Left renal pelvis (tissue), 4 donors: ENCODE data around the gene CSMD2. TPM values are rescaled to one million over a fixed set of nuclear protein-coding genes. Genes with fewer than 3 reads are reported as not detected.

Experiments
- DNase-seq, 4 donors: peaks; one replicate each; pipeline ENCODE4 v3.0.0-alpha.2; 2013; ENCODE audit warnings: low read depth in 4 of 4, low spot score in 3 of 4
- polyA plus RNA-seq, 4 donors: library from polyadenylated mRNA; unstranded; fragments of 120-200 nt; gene quantifications; one replicate each; pipeline ENCODE4 v1.2.1, GENCODE V29; 2013; ENCODE audit not compliant: insufficient read length in 4 of 4

Gene CSMD2
- polyA plus RNA-seq, 4 donors, result 0.29 to 1.3 (median 0.72) TPM

DNA sequence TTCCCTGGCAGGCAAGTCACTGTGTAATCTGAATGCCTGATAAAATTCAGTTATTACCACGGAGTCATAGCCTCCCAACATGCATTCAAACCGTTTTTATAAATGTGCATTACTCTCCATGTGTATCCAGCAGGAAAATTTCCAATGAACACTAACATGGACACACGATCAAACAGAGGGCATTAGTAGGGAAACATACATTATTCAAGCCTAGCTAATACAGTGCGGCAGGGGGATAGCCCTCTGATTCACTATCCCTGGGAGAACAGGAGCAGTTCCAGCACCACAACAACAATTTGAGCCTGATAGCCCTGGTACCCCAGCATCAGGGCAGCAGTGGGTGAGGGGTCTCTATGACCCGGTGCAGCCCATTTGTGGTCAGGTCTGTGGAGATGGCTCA, 337.0 kb downstream of the CSMD2 start:
- no peak for DNase-seq

DNA sequence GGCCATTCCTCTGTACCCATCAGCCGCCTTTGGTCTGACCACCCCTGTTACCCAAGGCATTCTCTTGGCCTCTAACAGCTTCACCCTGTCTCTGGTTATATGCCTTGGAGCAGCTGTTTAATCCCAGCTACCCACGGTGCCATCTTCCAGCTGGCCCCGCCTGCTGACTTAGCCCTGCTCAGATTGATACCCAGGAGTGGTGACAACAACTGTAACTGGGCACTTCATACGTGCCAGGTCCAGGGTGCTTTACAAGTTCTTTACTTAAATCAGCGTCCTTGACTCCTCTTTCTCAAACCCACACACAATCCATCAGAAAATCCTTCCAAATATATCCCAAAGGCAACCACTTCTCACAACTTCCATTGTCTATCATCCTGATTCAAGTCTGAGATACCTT, 338.3 kb downstream of the CSMD2 start:
- no peak for DNase-seq

DNA sequence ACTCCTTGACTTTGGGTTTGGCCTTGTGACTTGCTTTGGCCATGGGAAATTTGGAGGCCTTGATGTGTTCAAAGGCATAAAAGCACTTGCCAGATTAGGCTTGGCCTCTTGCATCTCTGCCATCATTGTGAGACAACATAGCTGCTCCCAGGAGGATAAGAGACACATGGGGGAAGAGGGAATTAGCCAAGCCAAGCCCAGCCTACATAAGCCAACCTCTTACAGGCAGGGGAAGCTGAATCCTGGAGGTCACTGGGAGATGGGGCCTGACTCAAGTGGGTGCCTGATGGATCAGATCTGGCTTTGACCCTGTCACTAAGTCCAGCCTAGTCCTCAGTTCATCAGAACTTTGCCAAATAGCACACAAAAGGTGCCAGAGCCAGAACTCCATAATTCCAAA, 338.7 kb downstream of the CSMD2 start:
- no peak for DNase-seq

DNA sequence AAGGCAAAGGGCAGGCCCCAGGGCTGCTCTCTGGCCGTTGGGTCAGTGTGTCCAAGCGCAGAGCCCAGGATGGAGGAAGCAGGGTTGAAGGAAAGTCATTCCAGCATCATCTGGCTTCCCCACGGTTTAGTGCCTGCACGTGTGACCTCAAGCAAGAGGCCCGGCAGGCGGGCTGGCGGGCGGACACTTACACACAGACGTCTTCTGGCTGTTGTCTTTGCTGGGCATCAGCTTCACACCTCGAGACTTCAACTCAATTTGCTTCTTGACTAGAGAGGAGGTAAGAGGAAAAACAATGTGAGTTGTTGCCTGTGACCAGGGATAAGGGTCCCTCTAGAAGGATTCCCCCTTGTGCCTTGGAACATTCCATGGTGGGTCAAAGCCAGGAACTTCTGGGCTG, 339.5 kb downstream of the CSMD2 start:
- DNase-seq, result no peak

DNA sequence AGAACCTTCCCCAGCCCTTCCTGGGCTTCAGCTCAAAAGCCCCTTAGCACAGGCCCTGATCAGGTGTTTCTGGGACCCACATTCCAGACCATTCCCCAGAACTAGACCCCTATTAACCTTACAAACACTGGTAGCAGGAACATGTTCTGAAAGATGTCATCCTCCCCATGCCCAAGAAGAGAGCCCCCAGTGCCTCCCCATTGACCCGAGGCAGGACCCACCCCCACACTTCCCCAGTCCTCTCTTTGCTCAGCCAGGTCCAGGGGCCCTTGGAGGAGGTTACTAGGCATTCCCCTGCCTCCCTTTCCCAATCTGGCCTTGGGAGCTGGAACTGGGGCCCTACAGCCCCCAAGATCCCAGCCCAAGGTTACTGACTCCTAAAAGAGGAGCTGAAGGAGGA, 340.1 kb downstream of the CSMD2 start:
- no peak for DNase-seq

DNA sequence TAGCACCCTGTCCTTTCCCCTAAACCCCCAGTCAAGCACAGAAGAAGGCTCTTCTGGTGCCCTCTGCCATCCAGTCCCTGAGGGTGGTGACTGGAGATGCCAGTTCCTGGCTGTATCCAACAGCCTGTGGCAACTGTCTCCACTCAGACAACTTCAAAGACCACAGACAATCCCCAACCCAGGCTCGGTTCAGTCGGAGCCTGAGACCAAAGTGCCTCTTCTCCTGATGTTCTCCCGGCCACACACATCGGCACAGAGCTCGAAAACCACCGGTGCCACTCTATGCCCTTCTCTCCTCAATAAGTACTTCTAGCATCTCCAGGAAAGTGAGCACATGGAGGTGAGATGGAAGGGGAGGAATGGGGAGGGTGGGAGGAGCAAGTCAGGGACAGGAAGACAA, 340.7 kb downstream of the CSMD2 start:
- no peak for DNase-seq

DNA sequence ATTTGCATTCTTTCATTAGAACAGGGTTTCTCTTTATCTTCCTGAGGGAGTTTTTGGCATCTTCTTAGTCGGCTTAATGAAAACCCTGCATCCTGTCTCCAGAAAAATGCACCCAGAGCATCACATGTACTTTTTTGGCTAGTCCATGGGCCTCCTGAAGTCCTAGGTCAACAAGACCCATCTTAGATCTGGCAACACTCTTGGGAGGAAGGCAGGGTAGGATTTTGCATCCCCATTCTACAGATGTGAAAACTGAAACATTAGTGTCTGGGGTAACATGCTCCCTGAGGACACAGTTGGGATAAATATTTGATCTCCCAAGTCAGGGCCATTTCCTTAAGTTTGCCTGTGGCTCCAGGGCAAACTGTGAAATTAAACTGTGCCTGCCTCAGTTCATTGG, 341.2 kb downstream of the CSMD2 start:
- DNase-seq, result no peak

DNA sequence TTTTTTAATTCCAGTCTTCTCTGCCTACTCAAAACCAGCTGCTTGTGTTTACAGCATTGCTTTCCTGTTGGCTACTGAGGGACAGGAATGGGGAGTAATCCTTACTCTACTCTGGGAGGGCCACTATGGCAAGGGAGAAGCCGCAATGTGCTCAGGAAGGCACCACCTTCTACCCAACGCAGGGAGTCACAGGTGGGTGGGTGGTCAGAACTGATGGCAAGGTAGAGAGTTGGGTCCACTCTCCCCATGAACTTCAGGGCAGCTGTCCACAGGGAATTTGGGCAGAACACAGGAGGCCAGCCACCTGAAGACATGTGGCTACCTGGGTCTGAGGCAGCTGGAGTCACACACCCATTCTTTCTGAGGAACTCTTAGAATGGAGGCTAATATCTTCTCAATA, 341.6 kb downstream of the CSMD2 start:
- DNase-seq, result no peak

DNA sequence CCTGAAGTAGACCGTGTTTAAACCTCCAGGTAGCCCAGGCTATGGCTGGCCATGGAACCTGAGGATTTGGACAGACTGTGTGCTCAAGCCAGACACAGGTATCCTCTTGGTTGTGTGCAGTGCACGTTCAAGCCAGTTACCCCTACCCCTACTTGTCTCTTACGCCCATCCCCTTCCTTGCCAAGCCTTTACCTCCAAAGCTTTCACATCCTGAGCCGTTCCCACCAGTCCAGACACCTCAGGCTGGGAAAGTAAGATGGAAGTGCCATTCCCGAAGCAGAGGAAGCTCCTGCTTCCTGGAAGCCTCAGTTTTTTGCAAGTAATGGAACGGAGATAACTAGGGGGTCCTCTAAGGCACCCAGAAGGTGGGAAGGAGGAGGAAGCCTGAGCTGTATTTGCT, 342.6 kb downstream of the CSMD2 start:
- no peak for DNase-seq

DNA sequence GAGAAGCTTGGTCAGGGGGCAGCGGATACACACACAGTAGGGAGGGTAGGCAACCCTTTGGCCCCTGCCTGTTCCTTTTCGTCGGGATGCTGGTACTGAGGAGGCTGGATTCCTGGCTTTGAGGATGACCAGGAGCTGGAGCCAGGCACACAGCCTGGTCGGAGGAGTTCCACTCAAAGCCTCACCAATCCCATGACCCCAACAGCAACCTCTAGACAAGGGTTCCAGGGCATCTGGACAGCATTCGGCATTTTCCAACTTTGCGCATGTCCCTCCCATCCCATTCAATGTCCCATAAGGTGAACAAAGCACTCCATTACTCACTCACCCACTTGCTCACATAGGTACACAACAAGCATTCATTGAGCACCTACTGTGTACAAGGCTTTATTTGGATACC, 343.7 kb downstream of the CSMD2 start:
- DNase-seq, result no peak

DNA sequence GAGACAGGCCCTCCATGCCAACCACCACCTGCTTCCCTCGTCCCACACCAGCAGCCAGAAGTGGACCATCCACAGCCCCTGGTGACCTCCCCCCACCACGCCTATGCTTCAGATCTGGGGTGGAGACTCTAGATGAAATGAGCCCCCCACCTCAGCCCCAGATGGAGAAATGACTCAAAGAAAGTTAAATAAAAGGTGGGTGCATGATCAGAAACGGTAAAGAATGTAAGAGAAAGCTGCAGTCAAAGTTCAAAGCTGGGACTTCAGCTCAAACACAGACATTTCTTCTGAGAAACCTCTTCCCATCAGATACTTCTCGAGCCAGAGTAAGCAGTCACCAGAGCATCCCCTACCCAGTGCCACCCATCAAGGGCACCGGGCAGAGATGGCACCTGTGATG, 344.2 kb downstream of the CSMD2 start:
- no peak for DNase-seq

DNA sequence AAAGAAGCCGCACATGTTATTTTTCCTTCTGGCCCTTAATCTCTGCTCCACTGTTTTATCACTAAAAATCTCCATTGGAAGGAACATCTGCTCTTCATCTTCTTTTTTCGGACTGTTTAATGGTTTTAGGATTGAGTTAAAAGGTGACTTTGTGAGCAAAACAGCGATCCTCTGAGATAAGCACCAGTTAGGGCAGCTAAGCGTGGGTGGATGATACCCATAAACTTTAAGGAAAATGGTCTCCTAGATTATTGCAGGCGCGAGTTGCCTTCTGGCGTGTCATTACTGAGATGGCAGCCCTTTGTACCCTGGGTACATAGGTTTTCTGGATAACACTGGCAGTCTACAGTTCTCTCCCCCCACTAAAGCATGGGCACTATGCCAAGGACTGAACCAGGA, 345.1 kb downstream of the CSMD2 start:
- DNase-seq, result no peak

DNA sequence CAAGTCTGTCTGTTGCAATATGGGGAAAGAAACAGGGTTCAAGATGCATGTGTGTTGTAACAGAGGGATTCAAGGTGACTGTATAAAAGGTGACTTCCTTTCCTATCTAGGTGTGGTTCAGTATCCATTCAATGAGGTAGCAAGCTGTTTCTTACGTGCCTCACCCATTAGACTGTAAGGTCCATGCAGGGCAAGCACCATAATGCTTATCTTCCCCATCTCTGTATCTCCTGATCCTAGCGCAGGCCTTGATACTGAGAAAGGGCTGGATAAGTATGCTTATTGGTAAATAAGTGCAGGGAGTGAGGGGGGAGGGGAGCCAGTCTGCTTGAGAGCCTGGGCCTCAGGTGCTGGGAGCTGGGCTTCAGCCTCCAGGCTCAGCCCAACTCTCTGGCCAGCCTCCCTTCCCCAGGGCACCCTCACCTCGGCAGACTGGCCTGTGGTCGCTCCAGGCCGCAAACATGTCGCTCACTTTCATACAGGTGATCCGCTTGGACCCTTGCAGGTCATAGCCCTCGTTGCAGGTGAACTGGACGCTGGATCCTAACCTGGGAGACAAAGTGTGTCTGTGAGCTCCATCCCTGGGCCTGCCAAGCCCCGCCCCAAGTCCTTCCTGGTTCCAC, 345.6 kb downstream of the CSMD2 start:
- no peak for DNase-seq

DNA sequence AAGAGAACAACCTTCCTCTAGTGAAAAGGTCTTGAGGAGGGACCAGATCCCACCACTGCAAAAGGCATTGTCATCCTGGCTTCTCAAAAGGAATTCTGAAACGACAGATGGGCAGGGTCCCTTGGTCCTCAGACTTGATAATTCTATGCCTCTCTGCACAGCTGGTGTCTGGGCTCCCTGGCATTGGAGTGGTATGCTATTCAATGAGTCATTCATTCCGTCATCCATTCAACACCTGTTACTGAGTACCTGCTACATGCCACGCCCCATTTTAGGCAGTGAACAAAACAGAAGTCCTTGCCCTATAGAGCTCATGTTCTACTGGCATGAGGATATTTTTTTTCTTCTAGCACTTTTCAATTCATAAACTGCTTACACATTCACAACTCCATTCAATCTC, 347.0 kb downstream of the CSMD2 start:
- no peak for DNase-seq

DNA sequence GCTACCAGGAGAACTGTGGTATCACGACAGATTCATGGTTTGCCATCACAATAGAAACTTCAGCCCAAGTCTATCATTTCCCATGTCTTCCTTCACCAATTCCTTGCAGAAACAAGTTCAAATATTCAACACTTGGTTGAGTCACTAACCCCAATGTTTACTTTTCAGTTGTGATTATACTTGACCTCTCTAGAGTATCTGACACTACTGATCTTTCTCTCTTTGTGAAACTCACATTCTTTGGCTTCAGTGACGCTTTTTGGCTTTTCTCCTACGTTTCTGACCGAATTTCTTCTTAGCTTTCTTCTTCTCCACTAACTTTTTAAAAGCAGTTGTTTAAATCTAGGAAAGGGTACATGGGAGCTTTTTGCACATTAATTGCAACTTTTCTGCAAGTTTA, 350.0 kb downstream of the CSMD2 start:
- no peak for DNase-seq

DNA sequence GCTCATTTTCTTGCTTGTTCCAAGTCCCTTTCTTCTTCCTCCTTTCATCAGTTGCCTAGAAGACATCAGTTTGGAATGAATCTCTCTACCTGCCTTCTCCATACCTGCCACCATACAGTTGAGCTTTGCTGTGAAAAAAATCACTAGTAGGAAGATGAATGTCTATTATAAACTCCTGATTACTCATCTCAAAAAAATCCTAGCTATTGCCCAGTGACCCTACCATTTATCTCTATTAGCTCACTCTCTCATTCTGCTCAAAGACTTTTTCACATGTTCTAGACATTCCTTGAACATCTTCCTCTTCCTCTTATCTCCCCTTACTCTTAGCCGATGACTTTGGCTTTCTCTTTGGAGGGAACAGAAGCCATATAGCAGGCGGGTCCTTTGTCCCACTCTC, 350.9 kb downstream of the CSMD2 start:
- no peak for DNase-seq

DNA sequence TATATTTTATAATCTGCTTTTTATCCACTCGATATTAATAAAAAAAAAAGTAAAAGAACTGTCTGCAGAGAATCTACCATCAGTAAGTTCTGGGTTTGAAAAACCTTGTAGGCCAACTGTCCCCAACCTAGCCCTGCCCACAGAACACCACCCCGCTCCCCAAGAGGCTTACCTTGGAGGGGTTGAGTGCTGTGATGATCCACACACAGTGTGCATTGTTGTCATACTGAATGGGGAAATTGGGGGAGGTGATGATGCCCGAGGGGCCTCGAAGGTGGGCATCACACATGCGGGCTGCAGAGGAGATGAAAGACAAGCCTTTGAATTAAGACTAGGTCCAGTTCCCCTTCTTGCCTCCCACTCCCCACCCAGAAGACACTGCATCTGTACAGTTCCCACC, 354.5 kb downstream of the CSMD2 start:
- no peak for DNase-seq

DNA sequence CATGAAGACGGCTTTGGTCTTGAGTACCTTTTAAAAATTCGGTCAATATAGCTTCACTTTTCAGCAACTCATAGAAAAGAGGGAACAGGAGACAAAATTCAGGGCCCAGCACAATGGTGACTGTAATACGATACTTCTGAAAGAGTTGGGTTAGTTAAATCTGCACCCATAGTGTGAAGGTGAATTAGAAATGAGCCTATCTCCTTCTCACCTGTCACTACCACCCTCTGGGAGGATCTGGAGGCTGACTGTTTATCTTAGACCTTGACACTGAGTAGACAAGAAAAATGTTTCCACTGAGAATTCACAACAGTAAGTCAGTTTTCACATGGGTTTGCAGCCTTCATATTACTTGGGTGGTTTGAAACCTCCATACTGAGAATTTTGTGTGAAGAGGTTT, 359.0 kb downstream of the CSMD2 start:
- DNase-seq, result no peak

DNA sequence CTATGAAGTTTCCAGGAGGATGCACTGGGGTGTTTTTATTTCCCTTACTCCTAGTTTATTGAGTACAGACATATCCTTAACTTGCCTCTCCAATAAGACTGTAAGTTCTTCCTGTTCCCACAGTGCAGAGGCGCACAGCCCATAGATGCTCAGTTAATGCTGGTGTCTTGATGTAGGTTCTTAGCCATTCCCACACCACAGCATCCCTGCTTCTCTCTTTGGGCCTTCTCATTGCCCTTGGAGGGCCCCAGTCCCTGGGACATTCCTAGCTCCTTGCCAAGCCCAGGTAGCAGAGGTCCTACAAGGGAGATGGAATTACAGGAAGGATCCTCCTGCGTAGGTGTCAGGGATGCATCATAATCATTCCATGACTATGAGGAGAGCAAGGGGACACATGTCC, 362.8 kb downstream of the CSMD2 start:
- no peak for DNase-seq

DNA sequence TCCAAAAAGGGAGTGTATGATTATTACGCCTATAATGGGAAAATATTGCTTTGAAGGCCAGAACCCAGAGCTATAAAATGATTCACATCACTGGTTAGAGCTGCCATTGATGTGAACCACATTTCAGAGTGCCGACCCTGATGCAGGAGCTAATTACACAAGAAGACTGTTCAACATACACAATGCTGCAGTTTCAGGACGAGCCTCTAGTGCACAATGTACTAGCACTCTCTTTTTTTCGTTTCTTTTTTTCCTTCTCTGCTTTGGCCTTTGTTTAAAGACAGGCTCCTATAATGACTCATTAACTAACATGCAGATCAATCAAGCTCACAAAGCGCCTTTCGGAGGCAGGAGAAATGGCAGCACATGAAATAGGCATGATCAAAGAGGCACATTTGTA, 367.2 kb downstream of the CSMD2 start:
- no peak for DNase-seq

DNA sequence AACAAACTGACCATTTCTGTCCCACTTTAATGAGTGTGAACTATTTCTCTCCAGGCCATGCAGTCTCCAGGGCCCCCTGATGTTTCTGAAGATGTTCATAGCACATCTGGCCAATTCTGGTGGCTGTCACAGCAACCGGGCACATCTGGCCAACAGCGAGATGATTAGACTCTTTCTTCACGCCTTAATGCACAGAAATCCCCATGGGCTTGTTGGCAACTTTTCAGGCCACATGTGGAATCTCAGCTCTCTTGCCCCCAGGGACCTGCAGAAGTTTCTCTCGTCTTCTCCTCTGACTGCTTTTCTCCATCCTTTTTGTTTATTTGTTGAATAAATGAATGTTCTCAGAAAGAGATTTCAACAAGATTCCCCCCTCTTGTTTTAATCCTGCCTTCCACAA, 372.4 kb downstream of the CSMD2 start:
- DNase-seq, result no peak

DNA sequence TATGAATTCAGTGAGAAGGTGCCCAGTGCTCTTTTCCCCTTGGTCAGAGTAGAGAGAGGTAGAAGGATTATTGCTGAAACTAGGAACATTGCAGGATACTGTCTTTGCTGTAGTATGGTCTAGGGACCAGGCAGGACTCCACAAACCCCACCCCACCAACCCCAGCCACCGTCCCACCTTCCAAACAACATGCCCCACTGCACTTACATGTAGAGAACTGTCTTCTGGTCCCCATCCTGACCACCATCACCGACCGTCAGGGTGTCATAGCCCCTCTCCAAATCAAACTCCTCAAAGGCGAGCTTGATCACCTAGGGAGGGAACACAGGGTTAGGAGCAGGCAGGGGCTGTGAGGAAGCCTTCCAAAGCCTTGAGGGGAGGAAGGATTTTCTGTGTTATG, 372.8 kb downstream of the CSMD2 start:
- DNase-seq, result no peak

DNA sequence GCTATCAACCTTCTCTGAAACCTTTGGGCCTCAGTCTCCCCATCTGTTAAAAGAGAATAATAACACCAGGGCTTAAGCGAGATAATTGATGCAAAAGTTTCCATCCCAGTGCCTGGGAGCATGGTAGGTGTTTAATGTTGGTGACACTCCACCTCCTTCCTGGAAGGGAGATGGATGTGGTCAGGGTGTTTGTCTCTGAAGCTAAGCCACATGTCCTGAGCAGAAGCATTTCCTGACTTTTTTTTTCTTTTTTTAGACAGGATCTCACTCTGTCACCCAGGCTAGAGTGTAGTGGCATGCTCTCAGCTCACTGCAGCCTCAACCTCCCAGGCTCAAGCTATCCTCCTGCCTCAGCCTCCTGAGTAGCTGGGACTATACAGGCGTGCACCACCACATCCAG, 373.8 kb downstream of the CSMD2 start:
- no peak for DNase-seq

DNA sequence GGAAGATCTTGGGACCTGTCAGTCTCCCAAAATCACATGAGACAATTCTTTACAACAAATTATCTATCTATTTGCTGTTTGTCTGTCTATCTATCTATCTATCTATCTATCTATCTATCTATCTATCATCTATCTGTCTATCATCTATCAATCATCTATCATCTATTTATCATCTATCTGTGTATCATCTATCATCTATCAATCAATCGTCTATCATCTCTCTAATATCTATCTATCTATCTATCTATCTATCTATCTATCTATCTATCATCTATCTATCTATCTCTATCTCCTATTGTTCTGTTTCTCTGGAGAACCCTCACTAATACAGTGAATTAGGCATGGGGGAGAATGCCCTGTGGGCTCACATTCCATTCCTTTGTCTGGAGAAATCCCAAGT, 374.5 kb downstream of the CSMD2 start:
- no peak for DNase-seq
